ENCODE data around the gene CDYL.

The CDYL gene

GRCh38 chr6:4909063-4909706 lies 133.0 kb downstream of the CDYL start:
- TF ChIP-seq CTCF (conservative IDR thresholded peaks at IDR 0.05; ENCODE audit: low read depth, low read length): no peak
- H3K4me3 ChIP-seq (ENCODE audit: low read depth, low read length): no peak overlapping the region
- no peak for DNase-seq (ENCODE audit: low read depth)

GRCh38 chr6:4910037-4910760 lies 134.0 kb downstream of the CDYL start:
- H3K4me3 ChIP-seq (ENCODE audit: low read depth, low read length): no peak overlapping the region
- DNase-seq (ENCODE audit: low read depth): no peak
- no peak for TF ChIP-seq CTCF (conservative IDR thresholded peaks at IDR 0.05; ENCODE audit: low read depth, low read length)

GRCh38 chr6:4912559-4912958 lies 136.4 kb downstream of the CDYL start:
- TF ChIP-seq CTCF (conservative IDR thresholded peaks at IDR 0.05; ENCODE audit: low read depth, low read length): peak; percentile 23
- H3K4me3 ChIP-seq (ENCODE audit: low read depth, low read length): no peak overlapping the region
- DNase-seq (ENCODE audit: low read depth): no peak

- no peak for TF ChIP-seq CTCF (conservative IDR thresholded peaks at IDR 0.05; ENCODE audit: low read depth, low read length)
- no peak overlapping the region for H3K4me3 ChIP-seq (ENCODE audit: low read depth, low read length)
- DNase-seq (ENCODE audit: low read depth): no peak
These were observed 137.7 kb downstream of the CDYL start for GRCh38 chr6:4913705-4914419.

- H3K4me3 ChIP-seq (ENCODE audit: low read depth, low read length): no peak overlapping the region
- TF ChIP-seq CTCF (conservative IDR thresholded peaks at IDR 0.05; ENCODE audit: low read depth, low read length): no peak
- peak; percentile 73 for DNase-seq (ENCODE audit: low read depth)
These were observed 138.4 kb downstream of the CDYL start for GRCh38 chr6:4914420-4915159.

GRCh38 chr6:4916954-4917561 lies 140.9 kb downstream of the CDYL start:
- no peak for DNase-seq (ENCODE audit: low read depth)
- H3K4me3 ChIP-seq (ENCODE audit: low read depth, low read length): no peak overlapping the region
- no peak for TF ChIP-seq CTCF (conservative IDR thresholded peaks at IDR 0.05; ENCODE audit: low read depth, low read length)
